GM19452 (cell line): ENCODE data around the gene VPS4B.
A peak's percentile ranks its signal among the peaks of the same experiment; 100 is the strongest.

Source experiments
- ATAC-seq: cut with Tn5 transposase; IDR thresholded peaks from one replicate; pipeline ENCODE4 v1.9.1; 2021; ENCODE audit not compliant: unreplicated experiment

VPS4B gene

GRCh38 chr18:63431180-63431579, 8.9 kb upstream of the VPS4B start:
- no peak for ATAC-seq

GRCh38 chr18:63430526-63430925, 8.2 kb upstream of the VPS4B start:
- no peak for ATAC-seq

GRCh38 chr18:63427558-63427957, 5.3 kb upstream of the VPS4B start:
- ATAC-seq: no peak

- ATAC-seq: peak; percentile 28
These were observed 608 bp upstream of the VPS4B start for GRCh38 chr18:63422864-63423304.

GRCh38 chr18:63421514-63421913, 762 bp downstream of the VPS4B start:
- ATAC-seq: no peak

GRCh38 chr18:63412953-63413352, 9.3 kb downstream of the VPS4B start:
- ATAC-seq: no peak

GRCh38 chr18:63410792-63411191, 11.5 kb downstream of the VPS4B start:
- ATAC-seq: no peak

- ATAC-seq: no peak
These were observed 13.0 kb downstream of the VPS4B start for GRCh38 chr18:63409301-63409700.

GRCh38 chr18:63407734-63408133, 14.5 kb downstream of the VPS4B start:
- no peak for ATAC-seq

- no peak for ATAC-seq
These were observed 16.3 kb downstream of the VPS4B start for GRCh38 chr18:63405986-63406385.

- no peak for ATAC-seq
These were observed 19.8 kb downstream of the VPS4B start for GRCh38 chr18:63402246-63403162.

GRCh38 chr18:63399300-63399699, 23.0 kb downstream of the VPS4B start:
- no peak for ATAC-seq

- no peak for ATAC-seq
These were observed 24.9 kb downstream of the VPS4B start for GRCh38 chr18:63397349-63397748.

- ATAC-seq: no peak
These were observed 26.8 kb downstream of the VPS4B start for GRCh38 chr18:63395503-63395902.

GRCh38 chr18:63394954-63395353, 27.3 kb downstream of the VPS4B start:
- ATAC-seq: no peak

GRCh38 chr18:63387861-63388260, 34.4 kb downstream of the VPS4B start:
- no peak for ATAC-seq

GRCh38 chr18:63382843-63383242, 39.4 kb downstream of the VPS4B start:
- ATAC-seq: no peak

- no peak for ATAC-seq
These were observed 42.7 kb downstream of the VPS4B start for GRCh38 chr18:63379639-63379962.

GRCh38 chr18:63378919-63379638, 43.2 kb downstream of the VPS4B start:
- ATAC-seq: no peak

GRCh38 chr18:63377275-63377980, 44.8 kb downstream of the VPS4B start:
- ATAC-seq: no peak

GRCh38 chr18:63376538-63376937, 45.7 kb downstream of the VPS4B start:
- ATAC-seq: no peak

- no peak for ATAC-seq
These were observed 47.7 kb downstream of the VPS4B start for GRCh38 chr18:63374540-63374939.
